HepG2 (cell line): ENCODE measurements around the gene UNC79. TPM values are rescaled to one million over a fixed set of nuclear protein-coding genes. Genes with fewer than 3 reads are reported as not detected.

Source experiments
- ATAC-seq: fragments of 200-7000 bp; cut with Tn5 transposase; 3 replicates; pipeline ENCODE4 v1.9.1; 2020; ENCODE audit warnings: mild to moderate bottlenecking, moderate library complexity
- BruUV-seq: library from RNA; stranded (reverse); fragments of 400-500 nt; replicated peaks from 2 replicates; lab custom pipeline; 2021; lab: Mats Ljungman, UMichigan
- CTCF ChIA-PET: fragments of 300-600 bp; formaldehyde crosslinking; extraction: SDS; loops from one replicate; lab custom pipeline; 2021; ENCODE audit warnings: low total read pairs, inconsistent platforms, low intra/inter-chr PET ratio; lab: Yijun Ruan, JAX
- POLR2A ChIA-PET: fragments of 350-600 bp; sonication (Branson Sonifier 250); formaldehyde crosslinking; loops from one replicate; lab custom pipeline; 2020; ENCODE audit warnings: antibody characterized with exemption, inconsistent platforms; lab: Yijun Ruan, JAX
- DNase-seq: peaks from one replicate; pipeline ENCODE4 v3.0.0-alpha.2; 2015; ENCODE audit warnings: low spot score
- FAIRE-seq: peaks from 3 replicates; lab custom pipeline; 2011; peaks lifted over from hg19 to GRCh38; lab: Jason Lieb, UNC
- H2AFZ ChIP-seq: one replicate; pipeline ENCODE4 v1.6.1; 2011; ENCODE audit warnings: low read length, inconsistent platforms
- H3K27ac ChIP-seq: fragments of 300-600 bp; 3 replicates; pipeline ENCODE4 v1.8.0; 2011; ENCODE audit warnings: mixed run types, mild to moderate bottlenecking, mixed read lengths, low read length, inconsistent platforms; ENCODE audit not compliant: insufficient read depth; ENCODE audit errors: extremely low read length
- H3K27me3 ChIP-seq, 2 experiments: fragments of 200-600 bp in 1 of 2; 2 replicates in 1 of 2; 3 replicates in 1 of 2; pipeline versions ENCODE4 v1.6.0 to v1.8.0; 2011; ENCODE audit warnings: low read length in 2 of 2, mild to moderate bottlenecking in 2 of 2, moderate library complexity in 2 of 2, inconsistent platforms in 1 of 2; ENCODE audit not compliant: insufficient read depth in 2 of 2, control insufficient read depth in 1 of 2
- H3K36me3 ChIP-seq, 2 experiments: fragments of 200-600 bp in 1 of 2; replicated peaks in 1 of 2; 2 replicates in 1 of 2; 3 replicates in 1 of 2; pipeline versions ENCODE4 v1.5.1 to v1.8.0; 2011; ENCODE audit warnings: low read length in 2 of 2, inconsistent platforms in 1 of 2; ENCODE audit not compliant: insufficient read depth in 2 of 2, control insufficient read depth in 1 of 2
- H3K4me1 ChIP-seq: 2 replicates; pipeline ENCODE4 v1.5.1; 2012; ENCODE audit warnings: low read length, inconsistent platforms; ENCODE audit not compliant: insufficient read depth
- H3K4me2 ChIP-seq: 2 replicates; pipeline ENCODE4 v1.6.0; 2011; ENCODE audit warnings: low read depth, low read length, inconsistent platforms
- H3K4me3 ChIP-seq, 3 experiments: fragments of 200-600 bp in 1 of 3; sonication (generic), shearing (Covaris generic) in 1 of 3; replicated peaks in 1 of 3; 2 replicates each; pipeline ENCODE4 v1.5.1; 2011 to 2016; ENCODE audit warnings: low read length in 3 of 3, inconsistent platforms in 2 of 3, low read depth in 2 of 3, mild to moderate bottlenecking in 2 of 3, control low read depth in 1 of 3, mixed read lengths in 1 of 3; ENCODE audit not compliant: insufficient read depth in 1 of 3
- H3K79me2 ChIP-seq: one replicate; pipeline ENCODE4 v1.6.1; 2011; ENCODE audit warnings: low read length, inconsistent platforms; ENCODE audit not compliant: insufficient read depth
- H3K9ac ChIP-seq: 2 replicates; pipeline ENCODE4 v1.6.0; 2011; ENCODE audit warnings: mild to moderate bottlenecking, low read depth, low read length, inconsistent platforms; ENCODE audit not compliant: insufficient read depth
- H3K9me3 ChIP-seq: 2 replicates; pipeline ENCODE4 v1.5.1; 2012; ENCODE audit warnings: mild to moderate bottlenecking, low read length
- H4K20me1 ChIP-seq: 2 replicates; pipeline ENCODE4 v1.6.0; 2011; ENCODE audit warnings: inconsistent platforms, mild to moderate bottlenecking, low read length, moderate library complexity; ENCODE audit not compliant: insufficient read depth
- BORCS8-MEF2B ChIP-seq: sonication (generic); formaldehyde crosslinking; IDR thresholded peaks from 2 replicates; pipeline ENCODE4 v1.8.0; 2022; ENCODE audit warnings: mild to moderate bottlenecking, missing genetic modification reagents
- GZF1 ChIP-seq: sonication (generic); formaldehyde crosslinking; IDR thresholded peaks from 2 replicates; pipeline ENCODE4 v1.5.1; 2020; ENCODE audit warnings: mild to moderate bottlenecking, missing genetic modification reagents
- MEIS2 ChIP-seq: sonication (generic); formaldehyde crosslinking; IDR thresholded peaks from 2 replicates; pipeline ENCODE4 v1.9.0; 2021; ENCODE audit warnings: mild to moderate bottlenecking, missing genetic modification reagents
- MTA3 ChIP-seq: sonication (generic); formaldehyde crosslinking; IDR thresholded peaks from 2 replicates; pipeline ENCODE4 v1.4.0; 2020; ENCODE audit warnings: missing genetic modification reagents
- RNF2 ChIP-seq: fragments of 450-650 bp; conservative IDR thresholded peaks from 2 replicates; pipeline ENCODE4 v1.6.1; 2016; ENCODE audit warnings: low read depth
- RORA ChIP-seq: sonication (generic); formaldehyde crosslinking; IDR thresholded peaks from 2 replicates; pipeline ENCODE4 v1.5.0; 2020; ENCODE audit warnings: mild to moderate bottlenecking, missing genetic modification reagents, moderate library complexity
- SNAI1 ChIP-seq: sonication (generic); formaldehyde crosslinking; IDR thresholded peaks from 2 replicates; pipeline ENCODE4 v1.5.0; 2020; ENCODE audit warnings: mild to moderate bottlenecking, missing genetic modification reagents, borderline replicate concordance
- SNAPC2 ChIP-seq: sonication (generic); formaldehyde crosslinking; IDR thresholded peaks from 2 replicates; pipeline ENCODE4 v1.8.1; 2022; ENCODE audit warnings: mild to moderate bottlenecking, missing genetic modification reagents
- TFDP1 ChIP-seq: IDR thresholded peaks from 2 replicates; pipeline ENCODE4 v1.6.1; 2016; ENCODE audit warnings: missing compliant biosample characterization, missing genetic modification reagents, borderline replicate concordance
- ZBTB39 ChIP-seq: sonication (generic); formaldehyde crosslinking; IDR thresholded peaks from 2 replicates; pipeline ENCODE4 v1.5.0; 2020; ENCODE audit warnings: missing genetic modification reagents
- ZFP90 ChIP-seq: sonication (generic); formaldehyde crosslinking; IDR thresholded peaks from 2 replicates; pipeline ENCODE4 v1.8.0; 2022; ENCODE audit warnings: missing genetic modification reagents, mild to moderate bottlenecking, inconsistent platforms, borderline replicate concordance
- ZMYM2 ChIP-seq: sonication (generic); formaldehyde crosslinking; IDR thresholded peaks from 2 replicates; pipeline ENCODE4 v1.8.0; 2022; ENCODE audit warnings: mild to moderate bottlenecking, missing genetic modification reagents
- ZNF136 ChIP-seq: sonication (generic); formaldehyde crosslinking; IDR thresholded peaks from 2 replicates; pipeline ENCODE4 v1.8.1; 2022; ENCODE audit warnings: low read depth, mild to moderate bottlenecking, moderate library complexity, missing genetic modification reagents
- ZNF24 ChIP-seq: fragments of 450-650 bp; IDR thresholded peaks from 2 replicates; pipeline ENCODE4 v1.6.1; 2017; ENCODE audit warnings: antibody characterized with exemption, mild to moderate bottlenecking
- ZNF343 ChIP-seq: sonication (generic); formaldehyde crosslinking; IDR thresholded peaks from 2 replicates; pipeline ENCODE4 v1.4.0; 2020; ENCODE audit warnings: mild to moderate bottlenecking, missing genetic modification reagents
- ZNF546 ChIP-seq: sonication (generic); formaldehyde crosslinking; conservative IDR thresholded peaks from 2 replicates; pipeline ENCODE4 v1.8.1; 2023; ENCODE audit warnings: mild to moderate bottlenecking, missing genetic modification reagents
- ZNF605 ChIP-seq: sonication (generic); formaldehyde crosslinking; IDR thresholded peaks from 2 replicates; pipeline ENCODE4 v1.8.0; 2022; ENCODE audit warnings: mild to moderate bottlenecking, missing genetic modification reagents
- ZNF749 ChIP-seq: sonication (generic); formaldehyde crosslinking; IDR thresholded peaks from 2 replicates; pipeline ENCODE4 v1.8.0; 2022; ENCODE audit warnings: mild to moderate bottlenecking, missing genetic modification reagents, moderate library complexity, borderline replicate concordance
- ZNF776 ChIP-seq: sonication (generic); formaldehyde crosslinking; IDR thresholded peaks from 2 replicates; pipeline ENCODE4 v1.4.0; 2020; ENCODE audit warnings: mild to moderate bottlenecking, missing genetic modification reagents
- WGBS: methylation state at CpG from one replicate; pipeline ENCODE4 v1.1.6; 2017; ENCODE audit warnings: low lambda C conversion rate; 5-methylcytosine and 5-hydroxymethylcytosine counted together
- in situ Hi-C: cut with HindIII; loops from 2 replicates; pipeline ENCODE4 v1.10.0; 2017; ENCODE audit warnings: low pct_unique_long_range_greater_than_20kb; ENCODE audit not compliant: extremely low pct_ligation_motif_present
- intact Hi-C: fragments of 100-400 bp; cut with micrococcal nuclease; formaldehyde crosslinking; loops from one replicate; pipeline ENCODE4 v1.10.0; 2022; ENCODE audit not compliant: unreplicated experiment
- polyA plus RNA-seq, 8 experiments: library from polyadenylated mRNA; depleted of rRNA in 3 of 8; stranded (reverse) in 7 of 8; unstranded in 1 of 8; fragments of >200 nt; fragmentation: Illumina TruSeq in 4 of 8; extraction: Trizol in 4 of 8; gene quantifications; 2 replicates each; pipeline versions ENCODE4 v1.2.1 to v1.2.3, GENCODE V29; 2011 to 2016; ENCODE audit warnings: low read depth in 4 of 8, missing spikeins in 1 of 8, mixed read lengths in 1 of 8; ENCODE audit not compliant: insufficient read depth in 1 of 8
- total RNA-seq, 5 experiments: library from RNA; depleted of rRNA; stranded (reverse); fragments of >200 nt; fragmentation: Illumina TruSeq; extraction: Trizol; gene quantifications; 2 replicates each; pipeline ENCODE4 v1.2.3, GENCODE V29; 2016; ENCODE audit warnings: low read depth in 1 of 5

UNC79 gene
- total and polyA plus RNA-seq, 2 of the 13 experiments (the other 11 are each of a cell fraction or from before 2014, with no cell fraction given): under 0.01 TPM; not detected in 1

GRCh38 chr14:93462479-93462878, 31.7 kb downstream of the UNC79 start:
- POLR2A ChIA-PET: no interaction called here

GRCh38 chr14:93464271-93464670, 33.5 kb downstream of the UNC79 start:
- no peak for ATAC-seq
- in situ Hi-C loops: no loop called here
- Histone ChIP-seq H3K9ac (no peak overlapping the region), H3K4me2 (no peak overlapping the region), H3K27ac (no peak overlapping the region), H3K36me3 (no peaks in the 10 kb centered on the region), H3K9me3 (no peaks in the 10 kb centered on the region), H2AFZ (no peak overlapping the region), H3K4me3 (no peak overlapping the region), H4K20me1 (no peaks in the 10 kb centered on the region), H3K4me1 (no peaks in the 10 kb centered on the region), H3K27me3 (peaks cover 0 to 4% of the 10 kb centered on the region in 2 experiments; a peak in 1 of 5 replicates), H3K79me2 (no peaks in the 10 kb centered on the region)
- DNase-seq: no peak
- CTCF ChIA-PET: no interaction called here
- intact Hi-C loops: no loop called here
- WGBS: 32% methylated on average over 5 of the region's 5 CpGs
- BruUV-seq: no TSS peak
- POLR2A ChIA-PET: no interaction called here
- no peak for FAIRE-seq
- TF ChIP-seq RNF2 (no peak), SNAPC2 (CRISPR knock-in tag) (no peak), ZBTB39 (CRISPR knock-in tag) (no peak), ZNF24 (no peak), RORA (CRISPR knock-in tag) (no peak), ZNF605 (CRISPR knock-in tag) (no peak), ZFP90 (CRISPR knock-in tag) (no peak), ZNF749 (CRISPR knock-in tag) (no peak), ZMYM2 (CRISPR knock-in tag) (no peak), ZNF136 (no peak), GZF1 (CRISPR knock-in tag) (no peak), ZNF343 (no peak), ZNF546 (CRISPR knock-in tag) (no peak), MEIS2 (CRISPR knock-in tag) (no peak), SNAI1 (no peak)

More at GRCh38 chr14:93462479-93462878, 31.7 kb downstream of the UNC79 start:
- CTCF ChIA-PET: no interaction called here
- no peak for ATAC-seq
- peaks cover 0 to 4% of the 10 kb centered on the region in 2 experiments; a peak in 1 of 5 replicates for H3K27me3 ChIP-seq
- no peak for DNase-seq
- in situ Hi-C loops (no loop called here), intact Hi-C loops (no loop called here)
- no peak for TF ChIP-seq BORCS8-MEF2B
- no peak for TF ChIP-seq ZNF776
- no peak for TF ChIP-seq MTA3 (CRISPR knock-in tag)
- no peak for TF ChIP-seq TFDP1 (CRISPR knock-in tag)
- H3K27ac ChIP-seq: no peak overlapping the region
- H3K4me3 ChIP-seq: no peak overlapping the region
- H3K4me1 ChIP-seq: no peaks in the 10 kb centered on the region
- no peak for FAIRE-seq
- no peak overlapping the region for H2AFZ ChIP-seq
- no peaks in the 10 kb centered on the region for H3K9me3 ChIP-seq
- no peaks in the 10 kb centered on the region for H3K79me2 ChIP-seq
- H3K36me3 ChIP-seq: no peaks in the 10 kb centered on the region
- BruUV-seq: no TSS peak
- no peak overlapping the region for H3K4me2 ChIP-seq
- H4K20me1 ChIP-seq: no peaks in the 10 kb centered on the region
- H3K9ac ChIP-seq: no peak overlapping the region
- WGBS: 89% methylated on average over 3 of the region's 3 CpGs
